K562 (cell line): ENCODE data around the gene CALM3. TPM values are rescaled to one million over a fixed set of nuclear protein-coding genes. Genes with fewer than 3 reads are reported as not detected.

Experiments
- ATAC-seq: fragments of 200-7000 bp; cut with Tn5 transposase; 3 replicates; pipeline ENCODE4 v1.9.1; 2020; ENCODE audit warnings: moderate library complexity
- BruUV-seq: library from RNA; stranded (reverse); fragments of 400-500 nt; replicated peaks from 2 replicates; lab custom pipeline; 2021; lab: Mats Ljungman, UMichigan
- CTCF ChIA-PET: fragments of 300-600 bp; formaldehyde crosslinking; extraction: SDS; loops from one replicate; lab custom pipeline; 2021; ENCODE audit warnings: low intra/inter-chr PET ratio; lab: Yijun Ruan, JAX
- POLR2A ChIA-PET: fragments of 300-600, 350-650 bp; sonication (Branson Sonifier 250); formaldehyde crosslinking; extraction: SDS; loops from one replicate; lab custom pipeline; 2021; ENCODE audit warnings: antibody characterized with exemption, inconsistent platforms; lab: Yijun Ruan, JAX
- DNase-seq, 4 experiments: peaks; one replicate each; pipeline versions ENCODE4 v3.0.0 to v3.0.0-alpha.2; 2011 to 2018; ENCODE audit warnings: low spot score in 3 of 4, mixed read lengths in 3 of 4; ENCODE audit errors: extremely low read depth in 1 of 4
- FAIRE-seq: peaks from 2 replicates; lab custom pipeline; 2011; peaks lifted over from hg19 to GRCh38; lab: Jason Lieb, UNC
- H2AFZ ChIP-seq: 2 replicates; pipeline ENCODE4 v1.6.0; 2011; ENCODE audit warnings: low read depth, low read length, control low read depth, inconsistent platforms
- H3K27ac ChIP-seq: fragments of 200-600 bp; 3 replicates; pipeline ENCODE4 v1.8.0; 2011; ENCODE audit warnings: low read depth, mild to moderate bottlenecking, control low read depth, inconsistent platforms, low read length, moderate library complexity, mixed read lengths; ENCODE audit errors: extremely low read depth
- H3K27me3 ChIP-seq, 2 experiments: fragments of 300-600 bp in 1 of 2; 2 replicates in 1 of 2; 3 replicates in 1 of 2; pipeline versions ENCODE4 v1.6.0 to v1.8.0; 2011; ENCODE audit warnings: inconsistent platforms in 2 of 2, low read length in 2 of 2, mild to moderate bottlenecking in 1 of 2, mixed read lengths in 1 of 2, moderate library complexity in 1 of 2; ENCODE audit not compliant: control insufficient read depth in 2 of 2, insufficient read depth in 2 of 2
- H3K36me3 ChIP-seq: fragments of 300-600 bp; 3 replicates; pipeline ENCODE4 v1.8.0; 2011; ENCODE audit warnings: mild to moderate bottlenecking, low read length, inconsistent platforms; ENCODE audit not compliant: control insufficient read depth, insufficient read depth
- H3K4me1 ChIP-seq, 2 experiments: fragments of 200-600 bp in 1 of 2; replicated peaks in 1 of 2; 2 replicates in 1 of 2; 3 replicates in 1 of 2; pipeline versions ENCODE4 v1.5.1 to v1.8.0; 2011; ENCODE audit warnings: inconsistent platforms in 2 of 2, low read length in 2 of 2, mild to moderate bottlenecking in 1 of 2, mixed read lengths in 1 of 2, moderate library complexity in 1 of 2; ENCODE audit not compliant: control insufficient read depth in 2 of 2, insufficient read depth in 2 of 2
- H3K4me2 ChIP-seq: 2 replicates; pipeline ENCODE4 v1.6.1; 2011; ENCODE audit warnings: low read length, control low read depth, inconsistent platforms, mixed read lengths; ENCODE audit not compliant: insufficient read depth
- H3K4me3 ChIP-seq: fragments of 200-600 bp; sonication (generic), shearing (Covaris generic); 2 replicates; pipeline ENCODE4 v1.5.1; 2016; ENCODE audit warnings: control low read depth, inconsistent platforms
- H3K79me2 ChIP-seq: fragments of 200-600 bp; 3 replicates; pipeline ENCODE4 v1.8.0; 2011; ENCODE audit warnings: low read length, inconsistent platforms; ENCODE audit not compliant: control insufficient read depth, insufficient read depth
- H3K9ac ChIP-seq, 2 experiments: 2 replicates each; pipeline versions ENCODE4 v1.6.0 to v1.6.1; 2011; ENCODE audit warnings: low read depth in 2 of 2, low read length in 2 of 2, control low read depth in 1 of 2, inconsistent platforms in 1 of 2, mild to moderate bottlenecking in 1 of 2, mixed read lengths in 1 of 2; ENCODE audit not compliant: insufficient read depth in 1 of 2
- H3K9me1 ChIP-seq: one replicate; pipeline ENCODE4 v1.6.0; 2011; ENCODE audit warnings: inconsistent platforms, mild to moderate bottlenecking, low read length, moderate library complexity; ENCODE audit not compliant: control insufficient read depth, insufficient read depth
- H3K9me3 ChIP-seq: replicated peaks from 2 replicates; pipeline ENCODE4 v1.5.1; 2011; ENCODE audit warnings: low read depth, low read length, inconsistent platforms; ENCODE audit not compliant: control insufficient read depth, insufficient read depth
- H4K20me1 ChIP-seq: replicated peaks from 2 replicates; pipeline ENCODE4 v1.6.1; 2011; ENCODE audit warnings: low read length, inconsistent platforms, mixed read lengths; ENCODE audit not compliant: control insufficient read depth, insufficient read depth
- ATF6 ChIP-seq: sonication (generic); formaldehyde crosslinking; IDR thresholded peaks from 2 replicates; pipeline ENCODE4 v1.4.0; 2020; ENCODE audit warnings: mild to moderate bottlenecking, missing genetic modification reagents
- BHLHE40 ChIP-seq: IDR thresholded peaks from 2 replicates; pipeline ENCODE4 v1.6.1; 2011; ENCODE audit warnings: low read length, improper control_type of control experiment
- BMI1 ChIP-seq: fragments of 150-350 bp; IDR thresholded peaks from 2 replicates; pipeline ENCODE4 v1.6.1; 2014; ENCODE audit warnings: low read length
- CBFB ChIP-seq: sonication (generic); formaldehyde crosslinking; IDR thresholded peaks from 2 replicates; pipeline ENCODE4 v1.4.0; 2020; ENCODE audit warnings: mild to moderate bottlenecking, missing genetic modification reagents
- CSDE1 ChIP-seq, 2 experiments: fragments of 450-650 bp; IDR thresholded peaks; 2 replicates each; pipeline ENCODE4 v1.6.1; 2016; ENCODE audit warnings: mild to moderate bottlenecking in 1 of 2
- EZH2 ChIP-seq: IDR thresholded peaks from 2 replicates; pipeline ENCODE4 v1.6.1; 2012; ENCODE audit warnings: low read depth, mild to moderate bottlenecking, inconsistent platforms, low read length, borderline replicate concordance
- HDAC2 ChIP-seq: fragments of 450-650 bp; IDR thresholded peaks from 2 replicates; pipeline ENCODE4 v1.6.1; 2016; ENCODE audit warnings: mild to moderate bottlenecking
- NCOR1 ChIP-seq: fragments of 450-650 bp; IDR thresholded peaks from 2 replicates; pipeline ENCODE4 v1.6.1; 2016; ENCODE audit warnings: mild to moderate bottlenecking, moderate library complexity
- RFX1 ChIP-seq: fragments of 450-650 bp; IDR thresholded peaks from 2 replicates; pipeline ENCODE4 v1.6.1; 2016; ENCODE audit warnings: mild to moderate bottlenecking, moderate library complexity
- RFX5 ChIP-seq: IDR thresholded peaks from 2 replicates; pipeline ENCODE4 v1.6.1; 2011; ENCODE audit warnings: low read depth, mild to moderate bottlenecking, improper control_type of control experiment, low read length
- STAT5A ChIP-seq: IDR thresholded peaks from 2 replicates; pipeline ENCODE4 v1.6.1; 2012; ENCODE audit warnings: low read length, inconsistent platforms, borderline replicate concordance
- THAP7 ChIP-seq: fragments of 250-450 bp; sonication (Bioruptor Pico); IDR thresholded peaks from 2 replicates; pipeline ENCODE4 v1.5.0; 2021
- ZC3H11A ChIP-seq: IDR thresholded peaks from 2 replicates; pipeline ENCODE4 v1.6.1; 2012; ENCODE audit warnings: low read depth, low read length, improper control_type of control experiment
- WGBS: fragments of 100-300 bp; shearing (Covaris generic); methylation state at CpG from one replicate; pipeline ENCODE4 v1.1.6; 2016; ENCODE audit warnings: low coverage, mixed read lengths; ENCODE audit not compliant: insufficient coverage; ENCODE audit errors: missing lambda C conversion rate; 5-methylcytosine and 5-hydroxymethylcytosine counted together
- in situ Hi-C: fragments of 300-500 bp; cut with MboI; formaldehyde crosslinking; loops from 4 replicates; pipeline ENCODE4 v1.15.0; 2018; ENCODE audit warnings: inconsistent platforms, mixed read lengths
- intact Hi-C: fragments of 100-400 bp; cut with micrococcal nuclease; formaldehyde crosslinking; loops from 2 replicates; pipeline ENCODE4 v1.14.2; 2022
- polyA plus RNA-seq, 8 experiments: library from polyadenylated mRNA; depleted of rRNA in 4 of 8; stranded (reverse) in 5 of 8; unstranded in 3 of 8; fragments of >200 nt; fragmentation: Nextera tagmentation in 2 of 8; fragmentation: Illumina TruSeq in 1 of 8; extraction: Ambion mirVana in 2 of 8; extraction: Trizol in 1 of 8; gene quantifications; 2 replicates each; pipeline versions ENCODE4 v1.2.1 to v1.2.3, GENCODE V29; 2011 to 2014; ENCODE audit warnings: inconsistent platforms in 1 of 8, missing spikeins in 1 of 8
- total RNA-seq, 7 experiments: library from RNA; depleted of rRNA in 6 of 7; stranded (reverse); fragments of >200 nt in 6 of 7; fragmentation: Illumina TruSeq in 2 of 7; extraction: Trizol in 2 of 7; gene quantifications; 2 replicates each; pipeline versions ENCODE4 v1.2.1 to v1.2.3, GENCODE V29; 2011 to 2021; ENCODE audit warnings: low replicate concordance in 1 of 7

Gene CALM3
- total and polyA plus RNA-seq, 9 of the 15 experiments (the other 6 are each of a cell fraction or from before 2014, with no cell fraction given) = 34.6 to 350 (median 156) TPM

DNA sequence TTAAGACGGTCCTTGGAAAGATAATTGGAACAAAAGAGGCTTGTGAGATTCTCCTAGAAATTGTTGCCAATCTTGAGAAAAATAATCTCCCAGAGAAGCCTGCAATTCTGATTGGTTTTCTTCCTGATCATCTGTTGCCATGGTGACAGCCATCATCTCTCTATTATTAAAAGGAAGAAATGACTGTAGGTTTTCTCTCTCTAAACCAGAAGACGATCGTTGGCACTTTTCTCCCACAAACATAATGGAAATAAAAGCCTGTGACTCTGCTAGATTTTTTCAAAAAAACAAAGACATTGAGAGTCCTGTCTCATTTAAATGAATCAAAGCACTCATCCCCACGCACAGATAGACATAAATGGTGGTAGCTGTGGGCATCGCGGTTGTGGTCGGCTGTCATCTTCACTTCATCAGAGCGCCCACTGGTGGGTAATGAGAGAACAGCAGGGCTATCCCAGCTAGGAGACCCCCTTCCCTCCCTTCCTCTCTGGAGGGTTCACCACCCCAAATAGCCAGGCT lies 21.7 kb upstream of the CALM3 start:
- Histone ChIP-seq H2AFZ (no peak overlapping the region), H3K9ac (no peak overlapping the region), H3K36me3 (no peaks in the 10 kb centered on the region), H3K9me1 (no peaks in the 10 kb centered on the region), H3K9me3 (no peaks in the 10 kb centered on the region), H3K4me2 (no peak overlapping the region), H3K4me1 (peaks cover 1 to 8% of the 10 kb centered on the region in 2 experiments; a peak in 3 of 5 replicates), H3K27me3 (no peaks in the 10 kb centered on the region), H3K79me2 (no peaks in the 10 kb centered on the region), H3K27ac (no peak overlapping the region), H3K4me3 (no peak overlapping the region), H4K20me1 (no peaks in the 10 kb centered on the region)
- no peak for TF ChIP-seq NCOR1
- no peak for TF ChIP-seq EZH2
- peak; percentile 93 for TF ChIP-seq RFX5
- no peak for TF ChIP-seq ZC3H11A
- peak; percentile 29; the same call in 1 of the 2 replicates for TF ChIP-seq BMI1
- TF ChIP-seq ATF6 (CRISPR knock-in tag) = no peak
- TF ChIP-seq HDAC2 = no peak
- no peak for TF ChIP-seq BHLHE40
- no peak for TF ChIP-seq THAP7
- TF ChIP-seq CSDE1 (IDR thresholded peaks at IDR 0.05) = 0 out of 4 replicates have a peak, but pooled peaks of 1 of the 2 experiments have one; percentile 36
- TF ChIP-seq STAT5A = no peak
- peak; percentile 91 for TF ChIP-seq RFX1
- no peak for TF ChIP-seq CBFB (CRISPR knock-in tag)
- intact Hi-C loops (no loop called here), in situ Hi-C loops (no loop called here)
- CTCF ChIA-PET = interaction anchor here (0.6 kb wide), 1 partner anchor 694 kb away, joined by 3 read pairs; no protein-coding TSS in a partner anchor
- no peak for ATAC-seq
- POLR2A ChIA-PET = no interaction called here
- no peak for FAIRE-seq
- 29% methylated on average over 8 of the region's 8 CpGs for WGBS
- BruUV-seq = no TSS peak
- DNase-seq = peak in 1 of 4 experiments; percentile 17
